ENCODE measurements around the gene GUCD1.
A peak's percentile ranks its signal among the peaks of the same experiment; 100 is the strongest.

GUCD1 gene

GRCh38 chr22:24592851-24593558 lies 38.1 kb upstream of the GUCD1 start, which contains the start of gene LRRC75B:
Gene LRRC75B (minus strand): TSS chr22:24593073. CDS start chr22:24593039, 34 bp downstream.
- peak within 1 kb of the TSS; percentile 62 for H3K4me3 ChIP-seq (ENCODE audit: insufficient read length, low read depth)
- H3K4me1 ChIP-seq (ENCODE audit: insufficient read depth, insufficient read length), result peaks cover 17% of the 10 kb centered on the region
- no peaks in the 10 kb centered on the region for H3K9me3 ChIP-seq (ENCODE audit: insufficient read depth, low read length)
- DNase-seq (ENCODE audit: low read depth, low spot score), result peak; percentile 15
- no peaks in the 10 kb centered on the region for H3K27me3 ChIP-seq (ENCODE audit: insufficient read depth, insufficient read length)
- H3K9ac ChIP-seq (ENCODE audit: insufficient read length, low read depth), result peak within 1 kb of the TSS; percentile 76
- TF ChIP-seq SUZ12 (IDR thresholded peaks at IDR 0.05; ENCODE audit: extremely low read depth, insufficient read depth, insufficient read length) (no peak), ZNF274 (IDR thresholded peaks at IDR 0.05; ENCODE audit: low read depth, low read length) (no peak), YY1 (IDR thresholded peaks at IDR 0.05; ENCODE audit: insufficient read depth, insufficient read length) (no peak)
- peaks cover 11% of the 10 kb centered on the region for H3K36me3 ChIP-seq (ENCODE audit: insufficient read depth, insufficient read length, low read length)

GRCh38 chr22:24592058-24592850 lies 37.3 kb upstream of the GUCD1 start:
- Histone ChIP-seq H3K4me1 (ENCODE audit: insufficient read depth, insufficient read length) (peaks cover 17% of the 10 kb centered on the region), H3K9ac (ENCODE audit: insufficient read length, low read depth) (peak overlapping the region; percentile 76), H3K27me3 (ENCODE audit: insufficient read depth, insufficient read length) (no peaks in the 10 kb centered on the region), H3K4me3 (ENCODE audit: insufficient read length, low read depth) (peak overlapping the region; percentile 62), H3K9me3 (ENCODE audit: insufficient read depth, low read length) (no peaks in the 10 kb centered on the region), H3K36me3 (ENCODE audit: insufficient read depth, insufficient read length, low read length) (peaks cover 18% of the 10 kb centered on the region)
- no peak for DNase-seq (ENCODE audit: low read depth, low spot score)
- no peak for TF ChIP-seq YY1 (IDR thresholded peaks at IDR 0.05; ENCODE audit: insufficient read depth, insufficient read length)
- no peak for TF ChIP-seq SUZ12 (IDR thresholded peaks at IDR 0.05; ENCODE audit: extremely low read depth, insufficient read depth, insufficient read length)
- no peak for TF ChIP-seq ZNF274 (IDR thresholded peaks at IDR 0.05; ENCODE audit: low read depth, low read length)

- Histone ChIP-seq H3K4me1 (ENCODE audit: insufficient read depth, insufficient read length) (peaks cover 17% of the 10 kb centered on the region), H3K4me3 (ENCODE audit: insufficient read length, low read depth) (no peak overlapping the region), H3K36me3 (ENCODE audit: insufficient read depth, insufficient read length, low read length) (peaks cover 21% of the 10 kb centered on the region), H3K9ac (ENCODE audit: insufficient read length, low read depth) (no peak overlapping the region), H3K27me3 (ENCODE audit: insufficient read depth, insufficient read length) (no peaks in the 10 kb centered on the region), H3K9me3 (ENCODE audit: insufficient read depth, low read length) (no peaks in the 10 kb centered on the region)
- TF ChIP-seq ZNF274 (IDR thresholded peaks at IDR 0.05; ENCODE audit: low read depth, low read length), result no peak
- TF ChIP-seq SUZ12 (IDR thresholded peaks at IDR 0.05; ENCODE audit: extremely low read depth, insufficient read depth, insufficient read length), result no peak
- TF ChIP-seq YY1 (IDR thresholded peaks at IDR 0.05; ENCODE audit: insufficient read depth, insufficient read length), result no peak
- no peak for DNase-seq (ENCODE audit: low read depth, low spot score)
Observed at GRCh38 chr22:24591286-24591830, 36.4 kb upstream of the GUCD1 start.

GRCh38 chr22:24590596-24591173 lies 35.7 kb upstream of the GUCD1 start:
- Histone ChIP-seq H3K27me3 (ENCODE audit: insufficient read depth, insufficient read length) (no peaks in the 10 kb centered on the region), H3K9me3 (ENCODE audit: insufficient read depth, low read length) (no peaks in the 10 kb centered on the region), H3K36me3 (ENCODE audit: insufficient read depth, insufficient read length, low read length) (peaks cover 27% of the 10 kb centered on the region), H3K4me3 (ENCODE audit: insufficient read length, low read depth) (no peak overlapping the region), H3K4me1 (ENCODE audit: insufficient read depth, insufficient read length) (peaks cover 17% of the 10 kb centered on the region), H3K9ac (ENCODE audit: insufficient read length, low read depth) (no peak overlapping the region)
- DNase-seq (ENCODE audit: low read depth, low spot score), result no peak
- TF ChIP-seq SUZ12 (IDR thresholded peaks at IDR 0.05; ENCODE audit: extremely low read depth, insufficient read depth, insufficient read length), result no peak
- TF ChIP-seq YY1 (IDR thresholded peaks at IDR 0.05; ENCODE audit: insufficient read depth, insufficient read length), result no peak
- TF ChIP-seq ZNF274 (IDR thresholded peaks at IDR 0.05; ENCODE audit: low read depth, low read length), result no peak

- peaks cover 15% of the 10 kb centered on the region for H3K4me1 ChIP-seq (ENCODE audit: insufficient read depth, insufficient read length)
- TF ChIP-seq YY1 (IDR thresholded peaks at IDR 0.05; ENCODE audit: insufficient read depth, insufficient read length) (no peak), ZNF274 (IDR thresholded peaks at IDR 0.05; ENCODE audit: low read depth, low read length) (no peak), SUZ12 (IDR thresholded peaks at IDR 0.05; ENCODE audit: extremely low read depth, insufficient read depth, insufficient read length) (no peak)
- H3K4me3 ChIP-seq (ENCODE audit: insufficient read length, low read depth), result no peak overlapping the region
- no peaks in the 10 kb centered on the region for H3K9me3 ChIP-seq (ENCODE audit: insufficient read depth, low read length)
- no peaks in the 10 kb centered on the region for H3K27me3 ChIP-seq (ENCODE audit: insufficient read depth, insufficient read length)
- peaks cover 28% of the 10 kb centered on the region for H3K36me3 ChIP-seq (ENCODE audit: insufficient read depth, insufficient read length, low read length)
- no peak overlapping the region for H3K9ac ChIP-seq (ENCODE audit: insufficient read length, low read depth)
- DNase-seq (ENCODE audit: low read depth, low spot score), result no peak
Observed at GRCh38 chr22:24589518-24590030, 34.6 kb upstream of the GUCD1 start.

GRCh38 chr22:24588757-24589481 lies 34.0 kb upstream of the GUCD1 start:
- peaks cover 28% of the 10 kb centered on the region for H3K36me3 ChIP-seq (ENCODE audit: insufficient read depth, insufficient read length, low read length)
- no peaks in the 10 kb centered on the region for H3K27me3 ChIP-seq (ENCODE audit: insufficient read depth, insufficient read length)
- no peaks in the 10 kb centered on the region for H3K9me3 ChIP-seq (ENCODE audit: insufficient read depth, low read length)
- no peak for DNase-seq (ENCODE audit: low read depth, low spot score)
- peaks cover 11% of the 10 kb centered on the region for H3K4me1 ChIP-seq (ENCODE audit: insufficient read depth, insufficient read length)
- no peak overlapping the region for H3K9ac ChIP-seq (ENCODE audit: insufficient read length, low read depth)
- TF ChIP-seq YY1 (IDR thresholded peaks at IDR 0.05; ENCODE audit: insufficient read depth, insufficient read length), result no peak
- no peak for TF ChIP-seq ZNF274 (IDR thresholded peaks at IDR 0.05; ENCODE audit: low read depth, low read length)
- no peak for TF ChIP-seq SUZ12 (IDR thresholded peaks at IDR 0.05; ENCODE audit: extremely low read depth, insufficient read depth, insufficient read length)
- H3K4me3 ChIP-seq (ENCODE audit: insufficient read length, low read depth), result no peak overlapping the region
